GM10248 (cell line): Measurements from ENCODE around the gene RGS2.

Experiments
- CTCF ChIA-PET: fragments of 300-600 bp; sonication (Branson Sonifier 250); formaldehyde crosslinking; extraction: SDS; loops from one replicate; lab custom pipeline; 2021; ENCODE audit warnings: antibody characterized with exemption; lab: Yijun Ruan, JAX
- POLR2A ChIA-PET: fragments of 350-650 bp; sonication (Branson Sonifier 250); formaldehyde crosslinking; extraction: SDS; loops from one replicate; lab custom pipeline; 2020; ENCODE audit warnings: antibody characterized with exemption; lab: Yijun Ruan, JAX
- DNase-seq: peaks from one replicate; pipeline ENCODE4 v3.0.0; 2012; ENCODE audit errors: extremely low spot score
- TF ChIP-seq, protein P1 (sequence below): IDR thresholded peaks from 2 replicates; pipeline ENCODE4 v1.5.1; 2012; ENCODE audit warnings: mild to moderate bottlenecking, low read depth; ENCODE audit errors: extremely low read depth, missing control alignments, control extremely low read depth

The RGS2 gene

DNA sequence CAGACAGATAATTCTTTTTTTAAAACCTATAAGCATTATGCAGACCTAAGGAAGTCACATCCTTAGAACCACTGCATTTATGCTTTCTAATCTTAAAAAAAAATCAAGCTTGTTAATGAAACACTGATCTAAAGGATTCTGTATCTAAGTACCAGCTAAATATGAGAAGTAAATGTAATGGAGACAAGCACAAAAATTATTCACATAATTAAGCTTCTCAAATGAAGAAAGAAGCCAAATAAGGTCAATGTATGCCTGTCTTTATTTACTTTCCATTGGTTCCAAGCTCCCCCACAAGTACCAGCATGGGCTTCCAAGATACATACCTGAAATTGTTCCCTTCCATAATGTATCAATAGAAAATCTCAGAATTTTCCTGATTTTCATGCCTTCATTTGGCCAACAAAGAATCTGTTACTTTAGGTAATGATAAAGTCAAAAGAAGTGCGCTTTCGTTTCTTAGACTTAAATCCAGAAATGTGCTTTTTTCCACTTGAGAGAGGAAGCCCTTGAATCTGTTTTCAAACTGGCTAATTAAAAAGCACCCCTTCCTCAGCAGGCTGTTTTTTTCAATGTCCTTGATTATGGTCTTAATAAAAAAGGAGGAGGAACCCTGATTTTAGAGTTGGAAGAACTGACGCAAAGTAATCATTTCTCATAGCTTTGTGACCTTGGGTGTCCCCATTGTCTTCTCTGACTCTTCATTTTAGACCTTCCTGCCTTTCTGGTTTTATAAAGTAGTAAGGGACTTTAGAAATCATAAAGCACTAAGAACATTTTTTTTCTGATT lies 3.8 kb downstream of the RGS2 start:
- ChIA-PET CTCF (interaction anchor here (1.8 kb wide), 1 partner anchor 228 kb away, joined by 4 read pairs; no protein-coding TSS in a partner anchor), POLR2A (interaction anchor here (0.6 kb wide), 1 partner anchor 58 kb away, joined by 5 read pairs; no protein-coding TSS in a partner anchor)

DNA sequence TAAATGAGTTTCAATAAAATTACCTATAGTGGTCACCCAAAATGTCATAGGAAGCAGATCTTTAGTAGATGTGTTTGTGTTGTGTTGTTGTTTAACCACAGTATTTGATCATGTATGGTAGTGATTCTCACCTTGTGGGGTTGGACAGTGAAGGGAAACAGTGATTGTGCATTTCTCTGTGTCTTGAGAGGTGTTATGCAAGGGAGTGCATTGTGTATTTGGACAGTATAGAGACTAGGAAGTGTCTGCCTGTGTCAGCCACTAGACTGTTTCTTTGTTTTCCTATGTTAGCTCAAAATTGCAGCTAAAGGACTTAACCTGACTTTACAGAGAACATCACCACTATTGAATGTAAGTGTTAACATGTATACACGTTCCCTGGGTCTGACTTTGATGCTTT lies 6.0 kb downstream of the RGS2 start:
- ChIA-PET POLR2A (no interaction called here), CTCF (interaction anchor here (1.2 to 1.6 kb wide), 2 partner anchors 8 to 10 kb away, joined by 5 to 7 read pairs; no protein-coding TSS in a partner anchor)
- TF ChIP-seq, protein P1, sequence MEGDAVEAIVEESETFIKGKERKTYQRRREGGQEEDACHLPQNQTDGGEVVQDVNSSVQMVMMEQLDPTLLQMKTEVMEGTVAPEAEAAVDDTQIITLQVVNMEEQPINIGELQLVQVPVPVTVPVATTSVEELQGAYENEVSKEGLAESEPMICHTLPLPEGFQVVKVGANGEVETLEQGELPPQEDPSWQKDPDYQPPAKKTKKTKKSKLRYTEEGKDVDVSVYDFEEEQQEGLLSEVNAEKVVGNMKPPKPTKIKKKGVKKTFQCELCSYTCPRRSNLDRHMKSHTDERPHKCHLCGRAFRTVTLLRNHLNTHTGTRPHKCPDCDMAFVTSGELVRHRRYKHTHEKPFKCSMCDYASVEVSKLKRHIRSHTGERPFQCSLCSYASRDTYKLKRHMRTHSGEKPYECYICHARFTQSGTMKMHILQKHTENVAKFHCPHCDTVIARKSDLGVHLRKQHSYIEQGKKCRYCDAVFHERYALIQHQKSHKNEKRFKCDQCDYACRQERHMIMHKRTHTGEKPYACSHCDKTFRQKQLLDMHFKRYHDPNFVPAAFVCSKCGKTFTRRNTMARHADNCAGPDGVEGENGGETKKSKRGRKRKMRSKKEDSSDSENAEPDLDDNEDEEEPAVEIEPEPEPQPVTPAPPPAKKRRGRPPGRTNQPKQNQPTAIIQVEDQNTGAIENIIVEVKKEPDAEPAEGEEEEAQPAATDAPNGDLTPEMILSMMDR = no peak
- no peak for DNase-seq

More for the DNA sequence above, 3.8 kb downstream of the RGS2 start:
- no peak for DNase-seq
- TF ChIP-seq, protein P1 = no peak

DNA sequence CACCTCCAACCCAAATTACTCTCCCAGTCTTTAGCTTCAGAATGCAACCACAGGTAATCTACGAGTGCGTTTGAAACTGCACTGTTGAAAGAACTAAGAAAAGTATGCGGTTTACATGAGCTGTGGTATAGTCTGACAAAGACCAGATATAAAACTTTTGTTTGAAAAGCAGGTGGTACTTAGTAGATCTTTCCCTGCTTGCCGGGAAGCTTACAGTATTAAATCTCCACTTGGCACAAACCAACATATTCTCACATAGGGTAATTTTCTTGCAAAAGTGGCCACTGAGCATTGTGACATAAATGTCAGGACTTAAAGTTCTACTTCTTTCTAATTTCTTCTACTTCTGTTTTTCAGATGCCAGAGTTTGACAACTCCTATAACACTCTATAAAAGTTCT lies 8.4 kb downstream of the RGS2 start:
- ChIA-PET POLR2A (no interaction called here), CTCF (no interaction called here)
- no peak for DNase-seq
- TF ChIP-seq, protein P1 = no peak

DNA sequence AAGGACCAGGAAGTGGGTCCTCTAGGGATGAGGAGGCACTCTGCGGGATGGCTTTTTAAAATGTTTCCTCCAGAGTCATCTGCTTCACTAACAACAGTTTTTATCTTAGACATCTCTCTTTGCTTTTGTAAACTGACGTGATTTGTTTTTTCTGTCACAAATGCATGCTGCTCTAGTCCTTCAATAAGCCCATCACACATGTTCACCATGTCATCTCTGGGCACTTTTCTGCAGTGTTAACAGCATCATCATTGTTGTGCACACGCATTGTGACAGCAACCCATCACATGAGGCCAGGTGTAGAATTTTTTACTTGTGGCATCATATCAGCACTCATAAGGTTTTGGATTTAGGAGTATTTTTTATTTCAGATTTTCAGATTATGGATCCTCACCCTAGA lies 12.5 kb downstream of the RGS2 start:
- ChIA-PET CTCF (interaction anchor here (1.4 kb wide), 1 partner anchor 194 kb away, joined by 3 read pairs; no protein-coding TSS in a partner anchor), POLR2A (no interaction called here)
- TF ChIP-seq, protein P1 = no peak
- no peak for DNase-seq

DNA sequence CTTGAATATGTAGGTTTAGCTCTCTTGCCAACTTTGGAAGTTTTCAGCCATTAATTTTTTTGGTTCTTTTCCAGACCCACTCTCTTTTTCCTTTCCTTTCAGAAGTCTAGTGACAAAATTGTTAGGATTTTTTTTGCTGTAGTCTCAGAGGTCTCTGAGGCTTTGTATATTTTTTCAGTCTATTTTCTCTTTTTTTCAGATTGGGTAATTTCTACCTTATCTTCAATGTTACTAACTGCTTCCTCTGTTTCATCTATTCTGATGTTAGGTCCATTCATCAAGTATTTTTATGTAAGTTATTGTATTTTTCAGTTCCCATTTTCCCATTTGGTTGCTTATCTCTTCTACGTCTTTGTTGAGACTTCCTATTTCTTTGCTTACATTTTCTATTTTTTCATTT lies 15.7 kb downstream of the RGS2 start:
- no peak for DNase-seq
- TF ChIP-seq, protein P1 = no peak
- ChIA-PET POLR2A (no interaction called here), CTCF (interaction anchor here (1.9 kb wide), 1 partner anchor 14 kb away, joined by 4 read pairs; no protein-coding TSS in a partner anchor)

DNA sequence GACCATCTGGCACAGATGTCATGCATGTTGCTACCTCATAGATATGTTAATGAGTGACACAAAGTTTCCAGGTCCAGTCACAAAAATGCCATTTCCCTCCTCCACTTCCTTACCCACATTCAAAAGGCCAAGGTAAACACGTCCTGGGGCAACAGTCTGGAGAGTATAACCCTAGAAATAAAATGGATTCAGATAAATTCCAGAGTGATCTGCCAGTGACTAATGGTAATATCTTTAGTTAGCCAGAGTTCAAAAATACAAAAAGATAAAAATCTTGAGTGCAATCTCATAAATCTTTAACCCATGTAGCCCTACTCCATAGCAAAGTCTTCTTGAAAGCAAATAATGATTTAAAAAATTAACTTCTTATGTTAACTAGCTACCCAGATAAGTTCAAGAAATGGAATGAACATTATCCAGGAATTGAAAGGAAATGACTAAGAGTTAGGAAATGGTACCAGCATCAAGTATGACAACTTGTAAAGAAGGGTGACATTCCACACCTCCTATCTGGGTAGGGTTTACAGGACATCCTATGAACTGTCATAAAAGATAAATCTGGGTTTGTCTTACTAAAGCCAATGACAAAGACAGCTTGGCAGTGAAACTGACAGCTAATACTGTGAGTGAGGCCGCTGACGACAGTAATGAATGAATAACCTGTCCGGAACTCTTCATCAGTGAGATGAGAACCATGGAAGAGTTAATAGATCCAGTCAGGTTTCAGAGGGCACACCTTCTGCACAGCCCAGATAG lies 18.1 kb downstream of the RGS2 start:
- TF ChIP-seq, protein P1 = no peak
- ChIA-PET CTCF (no interaction called here), POLR2A (no interaction called here)
- DNase-seq = no peak
